H1 (cell line): ENCODE results near the gene KCNC1. TPM values are rescaled to one million over a fixed set of nuclear protein-coding genes. Genes with fewer than 3 reads are reported as not detected.

Experiments used
- EZH2 ChIP-seq: fragments of 200-600 bp; sonication (generic); IDR thresholded peaks from 2 replicates; pipeline ENCODE4 v1.7.1; 2012; ENCODE audit warnings: low read depth, mild to moderate bottlenecking, moderate library complexity, low read length, inconsistent platforms; ENCODE audit not compliant: severe bottlenecking
- SP2 ChIP-seq: IDR thresholded peaks from 2 replicates; pipeline ENCODE4 v1.6.1; 2012; ENCODE audit warnings: mild to moderate bottlenecking, low read length, inconsistent platforms
- ZNF274 ChIP-seq: IDR thresholded peaks from 2 replicates; pipeline ENCODE4 v1.7.0; 2012; ENCODE audit warnings: low read length, borderline replicate concordance; ENCODE audit errors: extremely low read depth
- polyA plus RNA-seq, 7 experiments: library from polyadenylated mRNA; depleted of rRNA in 3 of 7; stranded (reverse) in 5 of 7; unstranded in 2 of 7; fragments of >200 nt in 5 of 7; fragments of 200-250 nt in 2 of 7; gene quantifications; 1 replicate in 5 of 7; 2 replicates in 1 of 7; 4 replicates in 1 of 7; pipeline versions ENCODE4 v1.2.1 to v1.2.3, GENCODE V29; 2011 to 2013; ENCODE audit warnings: missing spikeins in 2 of 7, mixed read lengths in 2 of 7
- total RNA-seq: library from RNA; stranded (reverse); fragmentation: NEBNext Ultra II Directional; extraction: Animal tissue kit (Norgen Biotek cat#: 25700); gene quantifications from 2 replicates; pipeline ENCODE4 v1.2.1, GENCODE V29; 2021
- TF ChIP-seq, protein P1 (sequence below): IDR thresholded peaks from 2 replicates; pipeline ENCODE4 v1.6.1; 2012; ENCODE audit warnings: inconsistent platforms

Gene KCNC1
- total and polyA plus RNA-seq, 2 of the 8 experiments (the other 6 are each of a cell fraction or from before 2014, with no cell fraction given): 0.11 to 0.26 TPM

DNA sequence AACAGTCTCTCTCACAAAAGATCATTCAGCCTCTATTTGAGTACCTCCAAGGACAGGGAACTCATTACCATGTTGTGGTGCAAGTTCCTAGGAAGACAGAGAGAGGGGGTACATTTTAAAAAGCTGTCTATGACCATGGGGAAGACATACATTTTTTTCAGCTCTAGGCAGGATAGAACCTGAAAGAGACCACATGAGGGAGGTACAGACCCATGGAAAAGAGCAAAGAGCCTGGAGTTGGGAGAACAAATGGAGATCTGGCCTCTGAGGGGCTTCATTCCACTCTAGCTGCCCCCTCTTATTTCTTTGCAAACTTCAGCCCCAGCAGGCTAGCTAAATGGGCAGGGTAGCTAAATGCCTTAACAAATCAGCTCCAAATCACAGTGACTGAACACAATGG is 36.3 kb downstream of the KCNC1 start (continued):
- no peak for TF ChIP-seq SP2
- TF ChIP-seq, protein P1, sequence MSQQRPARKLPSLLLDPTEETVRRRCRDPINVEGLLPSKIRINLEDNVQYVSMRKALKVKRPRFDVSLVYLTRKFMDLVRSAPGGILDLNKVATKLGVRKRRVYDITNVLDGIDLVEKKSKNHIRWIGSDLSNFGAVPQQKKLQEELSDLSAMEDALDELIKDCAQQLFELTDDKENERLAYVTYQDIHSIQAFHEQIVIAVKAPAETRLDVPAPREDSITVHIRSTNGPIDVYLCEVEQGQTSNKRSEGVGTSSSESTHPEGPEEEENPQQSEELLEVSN: no peak
- no peak for TF ChIP-seq EZH2
- TF ChIP-seq ZNF274: no peak
